Fibroblast of lung (primary cell): ENCODE measurements around the gene PMIS2.

Experiments
- CTCF ChIP-seq, 2 donors: IDR thresholded peaks in 1 of 2; conservative IDR thresholded peaks in 1 of 2; 1 replicate in 1 of 2; 2 replicates in 1 of 2; pipeline ENCODE4 v1.5.1; 2011 to 2012; ENCODE audit warnings: low read length in 2 of 2, control low read depth in 1 of 2, inconsistent platforms in 1 of 2, low read depth in 1 of 2, mild to moderate bottlenecking in 1 of 2
- EZH2 ChIP-seq: IDR thresholded peaks from 2 replicates; pipeline ENCODE4 v1.5.1; 2012; ENCODE audit warnings: low read length, control low read depth, mild to moderate bottlenecking; ENCODE audit errors: missing control alignments

GRCh38 chr19:35612224-35612558 lies 26.2 kb downstream of the PMIS2 start:
- TF ChIP-seq CTCF (conservative IDR thresholded peaks at IDR 0.05 in 1 of 2, IDR thresholded peaks at IDR 0.05 in 1 of 2; ENCODE audit: low read depth in 1 of 2, low read length in 2 of 2) (no peak), EZH2 (no peak)
